ENCODE measurements around the gene KCNT1.

- TF ChIP-seq POLR2A (IDR thresholded peaks at IDR 0.05) = no peak
- TF ChIP-seq EP300 (IDR thresholded peaks at IDR 0.05) = no peak
Measured at GRCh38 chr9:135750786-135751185, 48.8 kb downstream of the KCNT1 start.
